HepG2 (cell line): ENCODE data around the gene THAP5. TPM values are rescaled to one million over a fixed set of nuclear protein-coding genes. Genes with fewer than 3 reads are reported as not detected.

Experiments used
- CCDC6 ChIP-seq: sonication (generic); formaldehyde crosslinking; IDR thresholded peaks from 2 replicates; pipeline ENCODE4 v1.8.1; 2022; ENCODE audit warnings: mild to moderate bottlenecking, missing genetic modification reagents, moderate library complexity
- GABPA ChIP-seq, 2 experiments: IDR thresholded peaks; 2 replicates each; pipeline ENCODE4 v1.6.1; 2011 to 2016; ENCODE audit warnings: low read depth in 2 of 2, low read length in 1 of 2, missing biosample characterization in 1 of 2, missing genetic modification characterization in 1 of 2
- GATAD1 ChIP-seq: IDR thresholded peaks from 2 replicates; pipeline ENCODE4 v1.6.1; 2016; ENCODE audit warnings: missing genetic modification reagents, missing compliant biosample characterization
- GPN1 ChIP-seq: sonication (generic); formaldehyde crosslinking; IDR thresholded peaks from 2 replicates; pipeline ENCODE4 v1.5.1; 2020; ENCODE audit warnings: missing genetic modification reagents, borderline replicate concordance
- KAT8 ChIP-seq: IDR thresholded peaks from 2 replicates; pipeline ENCODE4 v1.6.1; 2016; ENCODE audit warnings: missing genetic modification reagents, missing compliant biosample characterization
- MED8 ChIP-seq: sonication (generic); formaldehyde crosslinking; IDR thresholded peaks from 2 replicates; pipeline ENCODE4 v1.8.1; 2023; ENCODE audit warnings: mild to moderate bottlenecking, missing genetic modification reagents; ENCODE audit not compliant: insufficient replicate concordance
- NR1H2 ChIP-seq: sonication (generic); formaldehyde crosslinking; IDR thresholded peaks from 2 replicates; pipeline ENCODE4 v1.8.1; 2022; ENCODE audit warnings: low read depth, missing genetic modification reagents, borderline replicate concordance
- SALL2 ChIP-seq: sonication (generic); formaldehyde crosslinking; IDR thresholded peaks from 2 replicates; pipeline ENCODE4 v1.8.1; 2023; ENCODE audit warnings: mild to moderate bottlenecking, missing genetic modification reagents, inconsistent platforms
- SCMH1 ChIP-seq: sonication (generic); formaldehyde crosslinking; IDR thresholded peaks from 2 replicates; pipeline ENCODE4 v1.9.0; 2021; ENCODE audit warnings: missing genetic modification reagents, mild to moderate bottlenecking, borderline replicate concordance
- SMYD3 ChIP-seq: sonication (generic); formaldehyde crosslinking; IDR thresholded peaks from 2 replicates; pipeline ENCODE4 v1.8.1; 2023; ENCODE audit warnings: mild to moderate bottlenecking, missing genetic modification reagents
- SP140L ChIP-seq: sonication (generic); formaldehyde crosslinking; IDR thresholded peaks from 2 replicates; pipeline ENCODE4 v1.4.0; 2020; ENCODE audit warnings: missing genetic modification reagents, borderline replicate concordance
- ZBTB38 ChIP-seq: sonication (generic); formaldehyde crosslinking; IDR thresholded peaks from 2 replicates; pipeline ENCODE4 v1.5.1; 2020; ENCODE audit warnings: mild to moderate bottlenecking, missing genetic modification reagents
- ZNF20 ChIP-seq: sonication (generic); formaldehyde crosslinking; IDR thresholded peaks from 2 replicates; pipeline ENCODE4 v1.4.0; 2020; ENCODE audit warnings: mild to moderate bottlenecking, moderate library complexity, missing genetic modification reagents
- ZNF337 ChIP-seq: sonication (generic); formaldehyde crosslinking; IDR thresholded peaks from 2 replicates; pipeline ENCODE4 v1.5.1; 2020; ENCODE audit warnings: missing genetic modification reagents, low read depth, mild to moderate bottlenecking, borderline replicate concordance
- ZNF530 ChIP-seq: sonication (generic); formaldehyde crosslinking; IDR thresholded peaks from 2 replicates; pipeline ENCODE4 v1.5.0; 2020; ENCODE audit warnings: low read depth, mild to moderate bottlenecking, missing genetic modification reagents
- ZNF629 ChIP-seq: sonication (generic); formaldehyde crosslinking; conservative IDR thresholded peaks from 2 replicates; pipeline ENCODE4 v1.5.0; 2020; ENCODE audit warnings: missing genetic modification reagents
- ZNF703 ChIP-seq: sonication (generic); formaldehyde crosslinking; IDR thresholded peaks from 2 replicates; pipeline ENCODE4 v1.5.1; 2020; ENCODE audit warnings: missing genetic modification reagents, mild to moderate bottlenecking, moderate library complexity, borderline replicate concordance
- polyA plus RNA-seq, 8 experiments: library from polyadenylated mRNA; depleted of rRNA in 3 of 8; stranded (reverse) in 7 of 8; unstranded in 1 of 8; fragments of >200 nt; fragmentation: Illumina TruSeq in 4 of 8; extraction: Trizol in 4 of 8; gene quantifications; 2 replicates each; pipeline versions ENCODE4 v1.2.1 to v1.2.3, GENCODE V29; 2011 to 2016; ENCODE audit warnings: low read depth in 4 of 8, missing spikeins in 1 of 8, mixed read lengths in 1 of 8; ENCODE audit not compliant: insufficient read depth in 1 of 8
- total RNA-seq, 5 experiments: library from RNA; depleted of rRNA; stranded (reverse); fragments of >200 nt; fragmentation: Illumina TruSeq; extraction: Trizol; gene quantifications; 2 replicates each; pipeline ENCODE4 v1.2.3, GENCODE V29; 2016; ENCODE audit warnings: low read depth in 1 of 5
- TF ChIP-seq, protein P1 (sequence below): sonication (generic); formaldehyde crosslinking; IDR thresholded peaks from 2 replicates; pipeline ENCODE4 v1.8.1; 2023; ENCODE audit warnings: missing genetic modification reagents, inconsistent platforms, borderline replicate concordance
- TF ChIP-seq, protein P2 (sequence below): sonication (generic); formaldehyde crosslinking; IDR thresholded peaks from 2 replicates; pipeline ENCODE4 v1.8.1; 2023; ENCODE audit warnings: mild to moderate bottlenecking, missing genetic modification reagents
- TF ChIP-seq, protein P3 (sequence below): sonication (generic); formaldehyde crosslinking; IDR thresholded peaks from 2 replicates; pipeline ENCODE4 v1.4.0; 2020; ENCODE audit warnings: missing genetic modification reagents, mild to moderate bottlenecking, borderline replicate concordance
- TF ChIP-seq, protein P4 (sequence below): sonication (generic); formaldehyde crosslinking; IDR thresholded peaks from 2 replicates; pipeline ENCODE4 v1.4.0; 2020; ENCODE audit warnings: missing genetic modification reagents, borderline replicate concordance
- TF ChIP-seq, protein P5 (sequence below): sonication (generic); formaldehyde crosslinking; IDR thresholded peaks from 2 replicates; pipeline ENCODE4 v1.4.0; 2020; ENCODE audit warnings: mild to moderate bottlenecking, missing genetic modification reagents

THAP5 gene
- total and polyA plus RNA-seq, 2 of the 13 experiments (the other 11 are each of a cell fraction or from before 2014, with no cell fraction given) = 3.6 to 11.8 TPM

DNA sequence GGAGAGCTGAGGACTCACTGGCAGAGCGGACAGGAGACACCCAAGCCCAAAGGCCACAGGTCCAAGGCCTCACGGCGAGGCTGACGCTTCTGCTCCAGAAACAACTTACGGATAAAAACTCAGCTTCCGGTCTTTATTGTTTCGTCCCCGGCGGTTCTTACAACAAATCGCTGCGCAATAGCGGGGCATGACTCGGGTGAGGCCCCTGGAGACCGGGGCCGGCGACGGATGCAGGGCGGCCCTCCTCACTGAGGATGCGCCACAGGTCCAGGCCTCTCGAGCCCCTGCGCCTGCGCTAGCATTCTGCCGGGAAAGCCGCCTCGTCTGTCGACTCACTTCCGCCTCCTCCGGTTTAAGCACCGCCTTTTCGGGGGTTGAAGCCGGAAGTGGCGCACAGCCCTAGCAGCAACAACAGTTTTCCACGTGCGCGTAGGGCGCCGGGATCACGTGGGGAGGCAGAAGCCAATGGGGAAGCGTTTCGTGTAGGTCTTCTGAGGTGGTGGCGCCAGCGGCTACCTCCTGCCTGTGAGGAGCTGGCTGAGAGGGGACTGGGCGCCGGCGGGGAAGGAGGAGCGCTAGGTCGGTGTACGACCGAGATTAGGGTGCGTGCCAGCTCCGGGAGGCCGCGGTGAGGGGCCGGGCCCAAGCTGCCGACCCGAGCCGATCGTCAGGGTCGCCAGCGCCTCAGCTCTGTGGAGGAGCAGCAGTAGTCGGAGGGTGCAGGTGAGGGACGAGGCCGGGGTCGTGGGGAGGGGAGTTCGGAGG, at the start of gene THAP5, which contains the start of gene DNAJB9 (continued):
- TF ChIP-seq, protein P1, sequence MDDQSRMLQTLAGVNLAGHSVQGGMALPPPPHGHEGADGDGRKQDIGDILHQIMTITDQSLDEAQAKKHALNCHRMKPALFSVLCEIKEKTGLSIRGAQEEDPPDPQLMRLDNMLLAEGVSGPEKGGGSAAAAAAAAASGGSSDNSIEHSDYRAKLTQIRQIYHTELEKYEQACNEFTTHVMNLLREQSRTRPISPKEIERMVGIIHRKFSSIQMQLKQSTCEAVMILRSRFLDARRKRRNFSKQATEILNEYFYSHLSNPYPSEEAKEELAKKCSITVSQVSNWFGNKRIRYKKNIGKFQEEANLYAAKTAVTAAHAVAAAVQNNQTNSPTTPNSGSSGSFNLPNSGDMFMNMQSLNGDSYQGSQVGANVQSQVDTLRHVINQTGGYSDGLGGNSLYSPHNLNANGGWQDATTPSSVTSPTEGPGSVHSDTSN (CRISPR knock-in tag) = no peak; the same call in none of the 2 replicates
- TF ChIP-seq, protein P2, sequence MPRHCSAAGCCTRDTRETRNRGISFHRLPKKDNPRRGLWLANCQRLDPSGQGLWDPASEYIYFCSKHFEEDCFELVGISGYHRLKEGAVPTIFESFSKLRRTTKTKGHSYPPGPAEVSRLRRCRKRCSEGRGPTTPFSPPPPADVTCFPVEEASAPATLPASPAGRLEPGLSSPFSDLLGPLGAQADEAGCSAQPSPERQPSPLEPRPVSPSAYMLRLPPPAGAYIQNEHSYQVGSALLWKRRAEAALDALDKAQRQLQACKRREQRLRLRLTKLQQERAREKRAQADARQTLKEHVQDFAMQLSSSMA (CRISPR knock-in tag) = peak; percentile 90; the same call in 1 of the 2 replicates
- TF ChIP-seq, protein P3, sequence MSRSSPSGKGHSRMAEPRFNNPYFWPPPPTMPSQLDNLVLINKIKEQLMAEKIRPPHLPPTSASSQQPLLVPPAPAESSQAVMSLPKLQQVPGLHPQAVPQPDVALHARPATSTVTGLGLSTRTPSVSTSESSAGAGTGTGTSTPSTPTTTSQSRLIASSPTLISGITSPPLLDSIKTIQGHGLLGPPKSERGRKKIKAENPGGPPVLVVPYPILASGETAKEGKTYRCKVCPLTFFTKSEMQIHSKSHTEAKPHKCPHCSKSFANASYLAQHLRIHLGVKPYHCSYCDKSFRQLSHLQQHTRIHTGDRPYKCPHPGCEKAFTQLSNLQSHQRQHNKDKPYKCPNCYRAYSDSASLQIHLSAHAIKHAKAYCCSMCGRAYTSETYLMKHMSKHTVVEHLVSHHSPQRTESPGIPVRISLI = no peak; the same call in 1 of the 2 replicates
- peak; percentile 89 for TF ChIP-seq GATAD1 (CRISPR knock-in tag)
- no peak for TF ChIP-seq ZNF530 (CRISPR knock-in tag)
- TF ChIP-seq GABPA (IDR thresholded peaks at IDR 0.05; ENCODE audit: low read depth, low read length) = peak; percentile 92
- peak; percentile 98 for TF ChIP-seq GABPA (CRISPR knock-in tag; IDR thresholded peaks at IDR 0.05; ENCODE audit: low read depth)
- peak; percentile 86; the same call in 1 of the 2 replicates for TF ChIP-seq ZNF337 (CRISPR knock-in tag)
- peak; percentile 63 for TF ChIP-seq MED8
- TF ChIP-seq SP140L (CRISPR knock-in tag) = no peak
- TF ChIP-seq KAT8 = peak; percentile 93
- TF ChIP-seq CCDC6 (CRISPR knock-in tag) = peak; percentile 77; the same call in 1 of the 2 replicates
- TF ChIP-seq NR1H2 = no peak
- TF ChIP-seq SCMH1 (CRISPR knock-in tag) = no peak
- TF ChIP-seq GPN1 = no peak
- TF ChIP-seq, protein P4, sequence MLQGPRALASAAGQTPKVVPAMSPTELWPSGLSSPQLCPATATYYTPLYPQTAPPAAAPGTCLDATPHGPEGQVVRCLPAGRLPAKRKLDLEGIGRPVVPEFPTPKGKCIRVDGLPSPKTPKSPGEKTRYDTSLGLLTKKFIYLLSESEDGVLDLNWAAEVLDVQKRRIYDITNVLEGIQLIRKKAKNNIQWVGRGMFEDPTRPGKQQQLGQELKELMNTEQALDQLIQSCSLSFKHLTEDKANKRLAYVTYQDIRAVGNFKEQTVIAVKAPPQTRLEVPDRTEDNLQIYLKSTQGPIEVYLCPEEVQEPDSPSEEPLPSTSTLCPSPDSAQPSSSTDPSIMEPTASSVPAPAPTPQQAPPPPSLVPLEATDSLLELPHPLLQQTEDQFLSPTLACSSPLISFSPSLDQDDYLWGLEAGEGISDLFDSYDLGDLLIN (CRISPR knock-in tag) = 0 out of 2 replicates have a peak, but pooled peaks have one; percentile 37
- TF ChIP-seq ZNF20 (CRISPR knock-in tag) = no peak
- peak; percentile 76; the same call in 1 of the 2 replicates for TF ChIP-seq ZNF703 (CRISPR knock-in tag)
- TF ChIP-seq SMYD3 (CRISPR knock-in tag) = peak; percentile 60
- peak; percentile 97 for TF ChIP-seq SALL2
- TF ChIP-seq ZNF629 (CRISPR knock-in tag) = peak; percentile 10; the same call in 1 of the 2 replicates
- peak; percentile 2; the same call in 1 of the 2 replicates for TF ChIP-seq ZBTB38 (CRISPR knock-in tag)
- TF ChIP-seq, protein P5, sequence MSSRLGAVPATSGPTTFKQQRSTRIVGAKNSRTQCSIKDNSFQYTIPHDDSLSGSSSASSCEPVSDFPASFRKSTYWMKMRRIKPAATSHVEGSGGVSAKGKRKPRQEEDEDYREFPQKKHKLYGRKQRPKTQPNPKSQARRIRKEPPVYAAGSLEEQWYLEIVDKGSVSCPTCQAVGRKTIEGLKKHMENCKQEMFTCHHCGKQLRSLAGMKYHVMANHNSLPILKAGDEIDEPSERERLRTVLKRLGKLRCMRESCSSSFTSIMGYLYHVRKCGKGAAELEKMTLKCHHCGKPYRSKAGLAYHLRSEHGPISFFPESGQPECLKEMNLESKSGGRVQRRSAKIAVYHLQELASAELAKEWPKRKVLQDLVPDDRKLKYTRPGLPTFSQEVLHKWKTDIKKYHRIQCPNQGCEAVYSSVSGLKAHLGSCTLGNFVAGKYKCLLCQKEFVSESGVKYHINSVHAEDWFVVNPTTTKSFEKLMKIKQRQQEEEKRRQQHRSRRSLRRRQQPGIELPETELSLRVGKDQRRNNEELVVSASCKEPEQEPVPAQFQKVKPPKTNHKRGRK (CRISPR knock-in tag) = peak; percentile 0; the same call in 1 of the 2 replicates
